GM23338 (cell line): ENCODE measurements around the gene SYT5.
A peak's percentile ranks its signal among the peaks of the same experiment; 100 is the strongest.

ENCODE experiments used
- CREB1 ChIP-seq: fragments of 250-450 bp; sonication (Bioruptor Pico); IDR thresholded peaks from 2 replicates; pipeline ENCODE4 v1.5.0; 2020; ENCODE audit warnings: low read depth, mild to moderate bottlenecking, moderate library complexity
- CTCF ChIP-seq, 2 experiments: fragments of 200-600 bp in 1 of 2; sonication (generic) in 1 of 2; conservative IDR thresholded peaks; 2 replicates each; pipeline versions ENCODE4 v1.5.1 to v1.6.1; 2016 to 2017; ENCODE audit warnings: antibody characterized with exemption in 2 of 2, low read depth in 2 of 2, mild to moderate bottlenecking in 2 of 2, moderate library complexity in 1 of 2
- POLR2AphosphoS5 ChIP-seq: IDR thresholded peaks from 2 replicates; pipeline ENCODE4 v1.6.1; 2016; ENCODE audit warnings: antibody characterized with exemption, low read depth
- REST ChIP-seq: IDR thresholded peaks from one replicate; pipeline ENCODE4 v1.6.1; 2018; ENCODE audit warnings: antibody characterized with exemption; ENCODE audit not compliant: unreplicated experiment

GRCh38 chr19:55196803-55197202, 16.7 kb upstream of the SYT5 start:
- TF ChIP-seq CTCF (conservative IDR thresholded peaks at IDR 0.05; ENCODE audit: low read depth in 2 of 2): no peak
- no peak for TF ChIP-seq POLR2AphosphoS5
- TF ChIP-seq REST: no peak
- TF ChIP-seq CREB1 (CRISPR knock-in tag): 0 out of 2 replicates have a peak, but pooled peaks have one; percentile 22
